NCI-H1417 treated with DMSO at 0.1 percent for 48 hours (cell line): ENCODE measurements around the gene KPTN.

Source experiments
- DNase-seq: peaks from one replicate; lab custom pipeline; 2025; lab: John Stamatoyannopoulos, UW

Gene KPTN

GRCh38 chr19:47508721-47509120, 24.7 kb upstream of the KPTN start:
- no peak for DNase-seq

- DNase-seq: no peak
These were observed 24.0 kb upstream of the KPTN start for GRCh38 chr19:47507924-47508553.

GRCh38 chr19:47507012-47507411, 23.0 kb upstream of the KPTN start:
- no peak for DNase-seq

- no peak for DNase-seq
These were observed 22.4 kb upstream of the KPTN start for GRCh38 chr19:47506459-47506858.

- no peak for DNase-seq
These were observed 21.5 kb upstream of the KPTN start for GRCh38 chr19:47505506-47505905.

- DNase-seq: no peak
These were observed 19.8 kb upstream of the KPTN start for GRCh38 chr19:47503826-47504150.

- no peak for DNase-seq
These were observed 19.3 kb upstream of the KPTN start for GRCh38 chr19:47503130-47503825.

- DNase-seq: no peak
These were observed 16.1 kb upstream of the KPTN start for GRCh38 chr19:47499863-47500830.

GRCh38 chr19:47499371-47499770, 15.4 kb upstream of the KPTN start:
- DNase-seq: no peak

GRCh38 chr19:47498561-47498960, 14.5 kb upstream of the KPTN start:
- DNase-seq: no peak

GRCh38 chr19:47497821-47498520, 14.0 kb upstream of the KPTN start:
- DNase-seq: no peak

GRCh38 chr19:47497050-47497766, 13.2 kb upstream of the KPTN start:
- no peak for DNase-seq

GRCh38 chr19:47495478-47496372, 11.7 kb upstream of the KPTN start:
- DNase-seq: no peak

GRCh38 chr19:47494729-47495128, 10.7 kb upstream of the KPTN start:
- no peak for DNase-seq

- DNase-seq: no peak
These were observed 10.2 kb upstream of the KPTN start for GRCh38 chr19:47494211-47494547.

GRCh38 chr19:47493378-47494210, 9.6 kb upstream of the KPTN start:
- DNase-seq: no peak

GRCh38 chr19:47492571-47493377, 8.8 kb upstream of the KPTN start:
- no peak for DNase-seq

- DNase-seq: no peak
These were observed 8.1 kb upstream of the KPTN start for GRCh38 chr19:47492137-47492533.
